GM12891 (cell line): ENCODE measurements around the gene NEB.

ENCODE experiments used
- PAX5 ChIP-seq: IDR thresholded peaks from 2 replicates; pipeline ENCODE4 v1.6.1; 2011; ENCODE audit warnings: low read length, moderate library complexity, mild to moderate bottlenecking; ENCODE audit not compliant: insufficient read depth, severe bottlenecking
- POLR2A ChIP-seq: IDR thresholded peaks from 2 replicates; pipeline ENCODE4 v1.6.1; 2011; ENCODE audit warnings: low read depth, low read length, control low read depth
- POLR2AphosphoS5 ChIP-seq: IDR thresholded peaks from 2 replicates; pipeline ENCODE4 v1.6.1; 2011; ENCODE audit warnings: low read depth, low read length, control low read depth
- SPI1 ChIP-seq: IDR thresholded peaks from 2 replicates; pipeline ENCODE4 v1.6.1; 2011; ENCODE audit warnings: low read depth, low read length, control low read depth
- TAF1 ChIP-seq: IDR thresholded peaks from 2 replicates; pipeline ENCODE4 v1.6.1; 2011; ENCODE audit warnings: low read depth, low read length, control low read depth

- TF ChIP-seq POLR2A (no peak), TAF1 (no peak), POLR2AphosphoS5 (no peak), PAX5 (no peak), SPI1 (no peak)
These were observed 35.3 kb upstream of the NEB start for GRCh38 chr2:151769606-151770005.
